GM21423 (cell line): Measurements from ENCODE around the gene ASAP2.

Experiments used
- ATAC-seq: cut with Tn5 transposase; IDR thresholded peaks from one replicate; pipeline ENCODE4 v1.9.1; 2021; ENCODE audit warnings: mild to moderate bottlenecking, moderate library complexity; ENCODE audit not compliant: unreplicated experiment

Gene ASAP2

GRCh38 chr2:9291866-9292265 is 85.3 kb downstream of the ASAP2 start:
- ATAC-seq = no peak

GRCh38 chr2:9292426-9292825 is 85.8 kb downstream of the ASAP2 start:
- no peak for ATAC-seq

- no peak for ATAC-seq
Observed at GRCh38 chr2:9294764-9295163, 88.2 kb downstream of the ASAP2 start.

- ATAC-seq = no peak
Observed at GRCh38 chr2:9296559-9296958, 89.9 kb downstream of the ASAP2 start.

GRCh38 chr2:9297156-9297555 is 90.5 kb downstream of the ASAP2 start:
- ATAC-seq = no peak

- no peak for ATAC-seq
Observed at GRCh38 chr2:9297807-9298206, 91.2 kb downstream of the ASAP2 start.

GRCh38 chr2:9298583-9298982 is 92.0 kb downstream of the ASAP2 start:
- ATAC-seq = no peak

GRCh38 chr2:9299161-9300100 is 92.8 kb downstream of the ASAP2 start:
- ATAC-seq = no peak

GRCh38 chr2:9300214-9300613 is 93.6 kb downstream of the ASAP2 start:
- no peak for ATAC-seq

- no peak for ATAC-seq
Observed at GRCh38 chr2:9300829-9301453, 94.3 kb downstream of the ASAP2 start.

- no peak for ATAC-seq
Observed at GRCh38 chr2:9302755-9303154, 96.1 kb downstream of the ASAP2 start.

- ATAC-seq = no peak
Observed at GRCh38 chr2:9303528-9304225, 97.1 kb downstream of the ASAP2 start.

GRCh38 chr2:9306911-9307310 is 100.3 kb downstream of the ASAP2 start:
- ATAC-seq = no peak

GRCh38 chr2:9307535-9307934 is 100.9 kb downstream of the ASAP2 start:
- ATAC-seq = no peak

- ATAC-seq = no peak
Observed at GRCh38 chr2:9308186-9308955, 101.8 kb downstream of the ASAP2 start.

GRCh38 chr2:9309147-9309546 is 102.5 kb downstream of the ASAP2 start:
- ATAC-seq = no peak

- ATAC-seq = no peak
Observed at GRCh38 chr2:9310377-9310776, 103.8 kb downstream of the ASAP2 start.

- ATAC-seq = no peak
Observed at GRCh38 chr2:9310798-9311197, 104.2 kb downstream of the ASAP2 start.

GRCh38 chr2:9311488-9311887 is 104.9 kb downstream of the ASAP2 start:
- no peak for ATAC-seq

- no peak for ATAC-seq
Observed at GRCh38 chr2:9312591-9312990, 106.0 kb downstream of the ASAP2 start.

GRCh38 chr2:9313443-9313842 is 106.8 kb downstream of the ASAP2 start:
- ATAC-seq = no peak
